Stimulated activated naive CD8-positive, alpha-beta T cell treated with anti-CD3 and anti-CD28 coated beads, Interleukin-15, amount 100 ng/mL, for 72 hours (primary cell): ENCODE data around the gene RXFP4.
A peak's percentile ranks its signal among the peaks of the same experiment; 100 is the strongest.
"Not testable (repeated sequence)": the region's sequence is repeated elsewhere in the genome, so short reads cannot be mapped to it uniquely, and the experiment has no call there.

ENCODE experiments used
- ATAC-seq: fragments of 150-1000 bp; cut with Tn5 transposase; 2 replicates; pipeline ENCODE4 v1.10.0; 2021; ENCODE audit warnings: mild to moderate bottlenecking, moderate library complexity
- DNase-seq, 2 donors: peaks; one replicate each; pipeline ENCODE4 v3.0.0; 2021 to 2022
- H3K27ac Mint-ChIP-seq, 2 donors: one replicate each; pipeline ENCODE4 v1.8.0; 2022; ENCODE audit warnings: mild to moderate bottlenecking in 2 of 2, mixed read lengths in 2 of 2, moderate library complexity in 2 of 2
- H3K27me3 Mint-ChIP-seq: one replicate; pipeline ENCODE4 v1.8.0; 2022; ENCODE audit warnings: mixed read lengths
- H3K4me1 Mint-ChIP-seq: one replicate; pipeline ENCODE4 v1.8.0; 2022; ENCODE audit warnings: mild to moderate bottlenecking, mixed read lengths
- H3K4me3 Mint-ChIP-seq, 2 donors: one replicate each; pipeline ENCODE4 v1.8.0; 2022; ENCODE audit warnings: mild to moderate bottlenecking in 2 of 2, mixed read lengths in 2 of 2, moderate library complexity in 1 of 2
- H3K9me3 Mint-ChIP-seq, 2 donors: one replicate each; pipeline ENCODE4 v1.8.0; 2022; ENCODE audit warnings: mixed read lengths in 2 of 2

Gene RXFP4, protein sequence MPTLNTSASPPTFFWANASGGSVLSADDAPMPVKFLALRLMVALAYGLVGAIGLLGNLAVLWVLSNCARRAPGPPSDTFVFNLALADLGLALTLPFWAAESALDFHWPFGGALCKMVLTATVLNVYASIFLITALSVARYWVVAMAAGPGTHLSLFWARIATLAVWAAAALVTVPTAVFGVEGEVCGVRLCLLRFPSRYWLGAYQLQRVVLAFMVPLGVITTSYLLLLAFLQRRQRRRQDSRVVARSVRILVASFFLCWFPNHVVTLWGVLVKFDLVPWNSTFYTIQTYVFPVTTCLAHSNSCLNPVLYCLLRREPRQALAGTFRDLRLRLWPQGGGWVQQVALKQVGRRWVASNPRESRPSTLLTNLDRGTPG

DNA sequence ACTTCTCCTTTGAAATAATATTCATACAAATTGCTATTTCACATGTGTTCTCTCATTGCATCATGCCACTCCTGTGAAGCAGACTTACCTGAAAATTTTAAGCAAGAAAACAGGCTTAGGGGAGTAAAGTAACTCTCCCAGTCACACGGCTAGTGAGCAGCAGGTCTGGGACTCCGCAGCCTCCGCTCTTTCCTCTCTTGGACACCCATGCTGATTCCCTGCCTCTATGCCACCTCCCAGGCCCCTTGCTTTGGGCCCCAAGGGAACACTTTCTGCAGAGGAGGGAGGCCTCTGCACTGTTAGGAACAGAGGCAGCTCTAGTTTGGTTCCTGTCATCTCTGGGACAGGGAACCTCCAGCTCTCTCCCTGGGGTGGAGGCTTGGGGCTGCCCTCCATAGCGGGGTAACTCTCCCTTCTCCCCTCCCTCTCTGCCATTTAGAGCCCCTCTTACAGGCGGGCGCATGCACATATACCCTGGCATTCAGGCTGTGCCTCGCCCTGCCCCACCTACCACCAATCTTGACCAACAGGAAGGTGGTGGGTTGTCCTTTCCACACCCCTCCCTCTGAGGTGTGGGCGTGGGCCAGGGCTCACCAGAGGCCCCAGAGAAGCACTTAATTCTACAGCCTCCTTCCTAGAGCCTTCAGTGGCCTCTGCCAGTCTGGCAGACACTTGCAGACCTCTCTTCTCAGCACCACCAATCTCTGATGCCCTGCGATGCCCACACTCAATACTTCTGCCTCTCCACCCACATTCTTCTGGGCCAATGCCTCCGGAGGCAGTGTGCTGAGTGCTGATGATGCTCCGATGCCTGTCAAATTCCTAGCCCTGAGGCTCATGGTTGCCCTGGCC, at the start of gene RXFP4:
Gene RXFP4 (plus strand): TSS at position 646 of the 852 bp plus-strand sequence. CDS start 72 bp downstream, at position 718.
- DNase-seq = no peak

DNA sequence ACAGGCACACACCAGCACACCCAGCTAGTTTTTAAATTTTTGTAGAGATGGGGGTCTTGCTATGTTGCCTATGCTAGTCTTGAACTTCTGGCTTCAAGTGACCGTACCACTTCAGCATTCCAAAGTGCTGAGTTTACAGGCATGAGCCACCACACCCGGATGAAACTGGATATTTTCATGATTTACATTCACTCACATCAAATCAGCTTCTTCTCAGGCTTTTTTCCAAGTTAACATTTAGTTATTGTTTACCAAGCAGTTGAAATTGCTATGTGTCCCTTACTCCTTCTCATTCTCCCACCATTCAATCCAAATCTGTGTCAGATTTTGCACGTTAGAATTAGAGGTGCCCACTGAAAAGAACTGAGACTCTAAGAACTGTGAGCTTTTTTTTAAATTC, 48.6 kb upstream of the RXFP4 start:
- no peak for DNase-seq
- Mint-ChIP-seq H3K4me1 (peaks cover 15% of the 10 kb centered on the region), H3K4me3 (no peak overlapping the region), H3K9me3 (no peaks in the 10 kb centered on the region), H3K27ac (no peak overlapping the region), H3K27me3 (no peaks in the 10 kb centered on the region)
- ATAC-seq = no peak

More for the DNA sequence above, at the start of gene RXFP4:
- peaks cover 82% of the 10 kb centered on the region for H3K4me1 Mint-ChIP-seq
- H3K4me3 Mint-ChIP-seq = peak within 1 kb of the TSS; percentile 34 to 51
- no peaks in the 10 kb centered on the region for H3K27me3 Mint-ChIP-seq
- ATAC-seq = peak; percentile 39
- peak within 1 kb of the TSS; percentile 94 to 97 for H3K27ac Mint-ChIP-seq
- H3K9me3 Mint-ChIP-seq = no peaks in the 10 kb centered on the region

DNA sequence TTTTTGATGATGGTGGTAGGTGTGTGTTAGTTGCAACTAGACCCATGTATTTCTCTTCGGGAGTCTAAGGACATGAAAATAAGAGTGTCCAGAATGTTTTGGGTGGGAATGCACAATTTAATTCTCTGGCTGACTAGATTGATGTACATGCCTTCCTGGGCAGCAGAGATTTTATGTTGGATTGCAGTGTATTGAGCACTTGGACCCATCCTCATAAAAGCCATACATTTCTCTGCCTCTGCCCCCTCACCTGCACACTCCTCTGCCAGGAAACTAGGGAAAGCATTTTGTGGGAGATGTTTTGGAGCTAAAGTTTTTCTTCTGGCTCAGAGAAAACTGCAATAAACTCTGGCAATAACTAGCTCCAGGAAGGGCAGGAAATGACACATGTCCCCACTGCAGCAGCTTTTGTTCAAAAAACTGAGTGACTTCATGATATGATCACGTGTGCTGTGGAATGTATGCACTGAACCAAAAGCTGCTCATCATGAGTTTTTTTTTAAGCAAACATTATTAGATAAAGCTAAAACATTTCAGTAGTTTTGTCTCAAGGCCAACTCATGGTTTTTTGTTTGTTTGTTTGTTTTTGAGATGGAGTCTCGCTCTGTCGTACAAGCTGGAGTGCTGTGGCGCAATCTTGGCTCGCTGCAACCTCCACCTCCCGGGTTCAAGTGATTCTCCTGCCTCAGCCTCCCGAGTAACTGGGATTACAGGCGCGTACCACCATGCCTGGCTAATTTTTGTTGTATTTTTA, 47.9 kb upstream of the RXFP4 start:
- Mint-ChIP-seq H3K9me3 (no peaks in the 10 kb centered on the region), H3K27ac (peak overlapping the region in 1 of 2 donors; percentile 57), H3K4me3 (no peak overlapping the region), H3K27me3 (no peaks in the 10 kb centered on the region), H3K4me1 (peaks cover 17% of the 10 kb centered on the region)
- DNase-seq = no peak
- ATAC-seq = peak; percentile 75

DNA sequence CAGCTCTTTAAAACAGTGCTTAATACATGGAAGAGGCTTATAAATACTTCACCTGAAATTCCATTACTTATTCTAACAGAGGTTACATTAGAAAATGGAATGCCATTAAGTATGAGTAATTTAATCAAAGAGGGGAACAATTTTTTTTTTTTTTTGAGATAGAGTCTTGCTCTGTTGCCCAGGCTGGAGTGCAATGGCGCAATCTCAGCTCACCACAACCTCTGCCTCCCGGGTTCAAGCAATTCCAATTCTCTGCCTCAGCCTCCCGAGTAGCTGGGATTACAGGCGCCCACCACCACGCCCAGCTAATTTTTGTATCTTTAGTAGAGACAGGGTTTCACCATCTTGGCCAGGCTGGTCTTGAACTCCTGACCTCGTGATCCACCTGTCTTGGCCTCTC, 45.8 kb upstream of the RXFP4 start:
- H3K4me3 Mint-ChIP-seq, DNase-seq, H3K27me3 Mint-ChIP-seq, ATAC-seq, H3K9me3 Mint-ChIP-seq, H3K27ac Mint-ChIP-seq: not testable (repeated sequence)
- H3K4me1 Mint-ChIP-seq = peaks cover 23% of the 10 kb centered on the region

DNA sequence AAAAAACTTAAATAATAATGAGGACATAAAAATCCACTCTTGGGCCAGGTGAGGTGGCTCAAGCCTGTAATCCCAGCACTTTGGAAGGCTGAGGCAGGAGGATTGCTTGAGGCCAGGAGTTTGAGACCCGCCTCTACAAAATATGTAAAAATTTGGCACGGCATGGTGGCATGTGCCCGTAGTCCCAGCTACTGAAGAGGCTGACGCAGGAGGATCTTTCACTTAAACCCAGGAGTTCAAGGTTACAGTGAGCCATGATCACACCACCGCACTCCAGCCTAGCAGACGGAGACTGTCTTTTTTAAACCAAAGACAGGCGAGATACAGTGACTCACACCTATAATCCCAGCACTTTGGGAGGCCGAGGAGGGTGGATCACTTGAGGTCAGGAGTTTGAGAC, 45.0 kb upstream of the RXFP4 start:
- H3K4me1 Mint-ChIP-seq = peaks cover 23% of the 10 kb centered on the region
- not testable (repeated sequence) for H3K27ac Mint-ChIP-seq, H3K4me3 Mint-ChIP-seq, DNase-seq, H3K9me3 Mint-ChIP-seq, ATAC-seq, H3K27me3 Mint-ChIP-seq

DNA sequence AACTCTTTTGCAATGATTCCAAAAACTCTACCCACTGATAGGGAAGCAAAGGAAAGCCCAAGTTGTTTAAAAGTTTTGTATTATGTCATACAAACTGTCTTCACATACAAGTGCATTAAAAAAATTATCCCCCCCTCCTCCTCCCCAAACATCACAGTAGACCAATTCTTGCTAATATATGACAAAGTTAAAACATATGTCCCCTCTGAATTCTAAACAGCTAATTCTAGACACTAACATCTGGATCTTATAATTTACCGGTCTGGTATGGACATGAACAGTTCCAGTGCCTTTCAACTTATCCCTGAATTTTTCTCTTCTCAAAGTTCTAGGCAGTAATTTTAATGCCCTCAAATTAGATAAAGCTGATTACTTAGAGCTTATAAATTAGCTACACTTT, 43.7 kb upstream of the RXFP4 start:
- H3K9me3 Mint-ChIP-seq = no peaks in the 10 kb centered on the region
- H3K27ac Mint-ChIP-seq = no peak overlapping the region

DNA sequence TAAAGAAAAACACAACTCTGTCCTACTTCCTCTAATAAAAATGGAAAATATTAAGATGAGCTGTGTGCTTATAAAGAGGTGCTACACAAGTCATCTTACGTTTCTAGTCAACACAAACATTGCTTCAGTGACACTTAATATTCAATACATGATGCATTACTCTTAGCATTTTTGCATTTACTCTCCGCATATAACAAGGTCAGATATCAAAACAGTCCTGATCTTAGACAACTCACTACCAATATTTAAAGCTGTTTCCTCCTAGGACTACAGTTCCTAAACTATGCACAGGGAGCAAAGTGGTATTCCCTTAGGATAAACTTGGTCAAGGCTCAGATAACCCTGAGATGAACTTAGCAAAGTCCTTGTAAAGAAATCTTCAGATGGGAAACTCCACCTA, 42.5 kb upstream of the RXFP4 start:
- no peaks in the 10 kb centered on the region for H3K27me3 Mint-ChIP-seq
- H3K27ac Mint-ChIP-seq = no peak overlapping the region
- no peaks in the 10 kb centered on the region for H3K9me3 Mint-ChIP-seq
- H3K4me3 Mint-ChIP-seq = no peak overlapping the region
- no peak for DNase-seq
- no peak for ATAC-seq
- H3K4me1 Mint-ChIP-seq = peaks cover 12% of the 10 kb centered on the region

More for the DNA sequence above, 43.7 kb upstream of the RXFP4 start:
- peaks cover 23% of the 10 kb centered on the region for H3K4me1 Mint-ChIP-seq
- ATAC-seq (no peak), DNase-seq (no peak)
- H3K27me3 Mint-ChIP-seq = no peaks in the 10 kb centered on the region
- no peak overlapping the region for H3K4me3 Mint-ChIP-seq

DNA sequence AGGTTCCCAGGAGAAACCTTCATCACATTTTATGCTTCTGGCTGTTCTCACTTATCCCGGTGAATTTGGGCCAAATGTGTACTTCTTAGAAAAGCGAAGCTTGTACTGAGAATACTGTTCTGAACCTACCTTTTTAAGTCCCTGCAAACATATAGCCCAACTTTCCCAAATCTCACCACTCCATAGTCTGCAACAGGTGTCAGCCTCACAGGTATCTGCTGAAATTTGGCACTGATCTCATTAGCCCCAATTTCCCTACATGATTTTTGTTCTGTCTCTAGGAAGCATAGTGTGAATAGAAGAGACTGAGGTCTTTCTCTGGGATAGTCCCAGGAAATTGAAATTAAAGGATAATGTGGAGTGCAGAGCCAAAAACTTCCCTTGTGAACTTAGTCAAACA, 41.8 kb upstream of the RXFP4 start:
- no peaks in the 10 kb centered on the region for H3K9me3 Mint-ChIP-seq
- H3K4me1 Mint-ChIP-seq = peaks cover 10% of the 10 kb centered on the region
- peak overlapping the region in 1 of 2 donors; percentile 22 for H3K27ac Mint-ChIP-seq
- no peak for ATAC-seq
- no peak overlapping the region for H3K4me3 Mint-ChIP-seq
- DNase-seq = no peak
- H3K27me3 Mint-ChIP-seq = no peaks in the 10 kb centered on the region

DNA sequence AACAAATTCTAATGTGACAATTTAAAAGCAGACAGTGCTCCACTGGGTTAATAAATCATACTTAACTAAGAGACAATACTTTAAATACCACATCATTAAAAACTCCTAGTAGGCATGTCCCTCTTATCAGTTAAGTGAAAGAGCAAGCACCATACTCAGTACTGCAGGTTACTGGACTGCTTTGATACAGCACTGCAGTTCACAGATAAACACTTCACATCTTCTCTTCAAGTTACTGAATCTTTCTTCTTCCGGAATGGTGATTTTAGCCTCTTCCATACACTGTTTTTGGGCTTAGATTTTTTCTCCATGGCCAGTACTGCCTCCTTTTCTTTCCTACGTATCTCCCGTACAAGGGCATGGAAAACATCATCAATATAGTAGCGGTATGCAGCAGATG, 41.3 kb upstream of the RXFP4 start:
- H3K27ac Mint-ChIP-seq = no peak overlapping the region
- no peaks in the 10 kb centered on the region for H3K27me3 Mint-ChIP-seq
- ATAC-seq (no peak), DNase-seq (no peak)
- no peak overlapping the region for H3K4me3 Mint-ChIP-seq
- peaks cover 10% of the 10 kb centered on the region for H3K4me1 Mint-ChIP-seq
- H3K9me3 Mint-ChIP-seq = no peaks in the 10 kb centered on the region

DNA sequence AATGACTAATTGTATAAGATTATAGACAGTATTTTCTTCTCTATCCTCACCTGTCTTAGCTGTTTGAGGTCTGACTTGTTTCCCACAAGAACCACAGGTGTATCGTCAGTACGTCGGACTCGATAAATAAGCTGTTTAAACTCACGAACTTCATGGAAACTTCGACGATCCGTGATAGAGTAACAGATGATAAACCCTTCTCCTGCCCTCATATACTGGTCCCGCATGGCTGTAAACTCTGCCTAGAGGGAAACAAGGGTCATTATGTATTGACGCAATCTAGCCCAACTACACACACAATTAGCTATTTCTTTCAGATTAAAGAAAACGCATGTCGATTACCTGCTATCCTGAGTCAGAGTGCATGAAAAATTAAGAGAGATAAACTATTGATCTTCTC, 37.2 kb upstream of the RXFP4 start:
- H3K4me3 Mint-ChIP-seq = no peak overlapping the region
- H3K27ac Mint-ChIP-seq = no peak overlapping the region
- DNase-seq (no peak), ATAC-seq (no peak)
- H3K4me1 Mint-ChIP-seq = no peaks in the 10 kb centered on the region
- H3K9me3 Mint-ChIP-seq = no peaks in the 10 kb centered on the region
- H3K27me3 Mint-ChIP-seq = no peaks in the 10 kb centered on the region

DNA sequence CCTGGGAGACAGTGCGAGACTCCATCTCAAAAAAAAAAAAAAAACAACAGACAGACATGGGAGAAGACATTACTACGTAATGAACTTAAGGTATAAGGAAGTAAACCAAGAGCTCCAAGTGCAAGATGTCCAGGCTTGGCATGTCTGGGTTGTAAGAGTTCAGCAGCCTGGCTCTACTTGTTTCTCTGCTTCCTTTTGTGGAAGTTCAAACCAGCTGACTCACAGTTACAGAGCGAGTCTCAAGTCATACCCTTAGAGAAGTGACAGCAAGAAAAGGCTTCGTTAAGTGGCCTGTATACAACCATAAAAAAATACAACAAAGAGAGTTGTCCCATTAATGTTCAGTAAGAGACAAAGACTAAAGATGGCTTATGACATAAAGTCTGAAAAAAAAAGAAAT, 31.5 kb upstream of the RXFP4 start:
- Mint-ChIP-seq H3K4me1 (peaks cover 27% of the 10 kb centered on the region), H3K27me3 (no peaks in the 10 kb centered on the region), H3K9me3 (no peaks in the 10 kb centered on the region), H3K27ac (peak overlapping the region; percentile 44 to 63), H3K4me3 (peak overlapping the region; percentile 97)
- ATAC-seq (no peak), DNase-seq (no peak)

DNA sequence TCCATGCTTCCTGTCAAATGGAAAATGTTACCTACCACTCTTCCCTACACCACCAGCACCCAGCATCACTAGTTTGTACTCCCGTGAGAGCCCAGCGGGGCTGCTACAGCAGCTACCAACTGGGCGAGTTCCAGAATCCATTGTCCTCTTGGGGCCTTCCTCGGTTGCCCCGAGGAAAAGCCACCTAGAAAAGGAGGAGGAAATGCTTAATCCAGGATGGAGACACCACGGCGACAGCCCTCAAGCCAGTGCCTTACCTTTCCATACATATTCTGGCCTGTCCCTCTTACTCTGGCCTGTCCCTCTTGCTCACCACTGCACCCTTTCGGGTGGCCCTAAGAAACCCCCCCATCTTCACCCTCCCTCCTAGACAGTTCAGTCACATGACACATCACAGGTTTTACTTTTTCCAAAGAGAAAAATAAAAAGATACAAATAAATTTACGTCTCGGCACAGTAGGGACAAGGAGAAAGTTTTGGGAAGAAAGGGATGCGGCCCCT, 30.8 kb upstream of the RXFP4 start:
- H3K4me3 Mint-ChIP-seq = peak overlapping the region; percentile 97
- H3K27me3 Mint-ChIP-seq = no peaks in the 10 kb centered on the region
- ATAC-seq (peak; percentile 64), DNase-seq (peak; percentile 10 to 27)
- peaks cover 27% of the 10 kb centered on the region for H3K4me1 Mint-ChIP-seq
- peak overlapping the region; percentile 98 to 99 for H3K27ac Mint-ChIP-seq
- no peaks in the 10 kb centered on the region for H3K9me3 Mint-ChIP-seq

DNA sequence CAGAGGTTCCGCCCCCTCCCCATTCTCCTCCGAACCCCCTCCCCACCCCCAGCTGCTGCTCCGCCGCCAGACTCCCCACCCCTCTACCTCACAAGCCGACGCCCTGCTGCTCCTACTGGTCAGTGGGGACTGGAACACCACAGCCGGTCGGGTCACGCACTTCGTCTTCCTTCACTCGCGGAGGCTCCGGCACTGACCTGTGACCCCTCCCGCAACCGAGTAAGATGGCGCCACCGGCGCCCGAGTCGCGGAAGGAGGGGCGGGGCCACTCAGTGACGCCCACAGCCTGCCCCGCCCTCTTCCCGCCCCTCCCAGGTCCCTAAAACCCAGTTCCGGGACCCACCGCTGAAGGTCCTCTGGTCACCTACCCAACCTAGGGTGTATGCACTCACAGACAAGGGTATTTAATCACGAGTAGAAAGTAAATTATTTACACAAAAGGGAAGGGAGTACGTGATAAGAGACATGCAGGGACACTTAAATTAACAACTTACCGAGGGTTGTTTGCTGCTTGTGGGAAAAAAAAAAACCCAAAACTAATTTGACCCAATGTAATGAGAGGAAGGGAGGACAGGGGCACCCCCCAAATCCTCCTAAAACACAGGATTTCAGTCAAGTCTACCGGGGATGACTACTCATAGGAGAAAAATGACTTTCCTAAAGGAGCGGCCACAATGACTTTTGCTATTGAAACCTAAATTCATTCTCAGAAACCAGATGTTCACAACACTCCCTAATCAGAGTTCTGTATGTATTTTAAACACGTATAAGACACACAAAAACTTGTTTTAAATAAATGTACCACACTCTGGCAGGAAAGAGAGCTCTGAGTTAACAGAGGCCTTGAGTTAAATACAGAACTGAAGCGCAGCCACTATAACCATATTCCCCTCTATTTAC, 30.0 kb upstream of the RXFP4 start, which contains the start of gene RIT1:
Gene RIT1 (minus strand): TSS at position 194 of the 900 bp plus-strand sequence. CDS start 588 bp downstream, outside the sequence.
- H3K9me3 Mint-ChIP-seq = no peaks in the 10 kb centered on the region
- peak; percentile 94 for ATAC-seq
- peak; percentile 78 to 84 for DNase-seq
- peak within 1 kb of the TSS; percentile 97 for H3K4me3 Mint-ChIP-seq
- no peaks in the 10 kb centered on the region for H3K27me3 Mint-ChIP-seq
- H3K4me1 Mint-ChIP-seq = peaks cover 27% of the 10 kb centered on the region
- peak within 1 kb of the TSS; percentile 98 to 99 for H3K27ac Mint-ChIP-seq

DNA sequence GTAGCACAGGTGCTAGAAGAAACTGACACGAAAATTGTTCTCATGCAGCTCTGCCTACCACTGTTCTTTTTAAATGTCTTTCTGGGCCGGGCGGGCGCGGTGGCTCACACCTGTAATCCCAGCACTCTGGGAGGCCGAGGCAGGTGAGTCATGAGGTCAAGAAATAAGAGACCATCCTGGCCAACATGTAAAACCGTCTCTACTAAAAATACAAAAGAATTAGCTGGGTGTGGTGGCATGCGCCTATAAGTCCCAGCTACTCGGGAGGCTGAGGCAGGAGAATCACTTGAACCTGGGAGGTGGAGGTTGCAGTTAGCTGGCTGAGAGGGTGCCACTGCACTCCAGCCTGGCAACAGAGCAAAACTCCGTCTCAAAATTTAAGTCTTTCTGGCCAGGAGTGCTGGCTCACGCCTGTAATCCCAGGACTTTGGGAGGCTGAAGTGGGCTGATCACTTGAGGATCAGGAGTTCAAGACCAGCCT, 29.3 kb upstream of the RXFP4 start:
- peak overlapping the region in 1 of 2 donors; percentile 63 for H3K27ac Mint-ChIP-seq
- no peak for ATAC-seq
- H3K9me3 Mint-ChIP-seq = no peaks in the 10 kb centered on the region
- no peaks in the 10 kb centered on the region for H3K27me3 Mint-ChIP-seq
- peak overlapping the region in 1 of 2 donors; percentile 97 for H3K4me3 Mint-ChIP-seq
- H3K4me1 Mint-ChIP-seq = peaks cover 27% of the 10 kb centered on the region
- DNase-seq = no peak
